Esophagus mucosa (tissue), 1 donor: ENCODE data around the gene CALCOCO1. TPM values are rescaled to one million over a fixed set of nuclear protein-coding genes. Genes with fewer than 3 reads are reported as not detected.
"Not testable (repeated sequence)": the region's sequence is repeated elsewhere in the genome, so short reads cannot be mapped to it uniquely, and the experiment has no call there.

Experiments used
- ATAC-seq: fragments of 200-7000 bp; cut with Tn5 transposase; one replicate; pipeline ENCODE4 v1.9.1; 2020
- total RNA-seq: library from RNA; stranded (reverse); gene quantifications from one replicate; pipeline ENCODE4 v1.2.4, GENCODE V29; 2023
- donor health status: DM: yes; HTN: yes; CAD: no.

Gene CALCOCO1
- 34.6 TPM for total RNA-seq

- ATAC-seq, result peak; percentile 99
Observed at GRCh38 chr12:53727310-53728041, at the start of gene CALCOCO1. Gene CALCOCO1 (minus strand): TSS chr12:53727452. CDS start chr12:53725242, 2,210 bp downstream.

GRCh38 chr12:53776872-53777271, 49.6 kb upstream of the CALCOCO1 start:
- ATAC-seq, result no peak

DNA sequence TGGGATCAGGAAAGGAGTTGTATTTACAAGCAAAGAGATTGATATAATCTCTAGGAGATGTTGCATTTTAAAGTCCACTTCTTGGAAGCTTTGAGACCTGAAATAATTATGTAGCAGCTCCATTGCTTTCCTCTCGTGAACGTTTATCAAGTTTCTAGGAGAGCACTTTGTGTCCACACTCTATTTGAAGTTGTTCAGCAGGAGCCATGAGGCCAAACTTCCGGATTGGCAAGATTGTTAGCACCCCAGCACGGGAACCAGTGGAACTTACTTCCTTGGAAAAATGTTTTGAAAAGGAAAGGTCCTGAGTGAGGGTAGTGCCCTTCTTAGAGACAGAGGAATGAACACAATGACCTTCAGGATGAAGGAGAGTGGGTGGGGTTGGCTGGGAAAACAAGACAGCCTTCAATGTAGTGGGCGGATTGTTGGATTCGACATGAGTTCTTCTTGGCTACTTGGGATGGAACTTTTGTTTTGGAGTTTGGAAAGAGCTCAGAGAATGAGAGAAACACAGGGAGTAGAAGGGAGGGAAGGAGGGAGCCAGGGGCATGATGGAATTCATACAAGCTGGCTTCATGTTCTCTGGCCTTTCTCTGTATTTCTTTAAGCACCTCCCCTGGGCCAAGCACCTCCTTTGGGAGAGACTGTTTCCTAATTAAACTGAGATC, 48.4 kb upstream of the CALCOCO1 start:
- no peak for ATAC-seq

DNA sequence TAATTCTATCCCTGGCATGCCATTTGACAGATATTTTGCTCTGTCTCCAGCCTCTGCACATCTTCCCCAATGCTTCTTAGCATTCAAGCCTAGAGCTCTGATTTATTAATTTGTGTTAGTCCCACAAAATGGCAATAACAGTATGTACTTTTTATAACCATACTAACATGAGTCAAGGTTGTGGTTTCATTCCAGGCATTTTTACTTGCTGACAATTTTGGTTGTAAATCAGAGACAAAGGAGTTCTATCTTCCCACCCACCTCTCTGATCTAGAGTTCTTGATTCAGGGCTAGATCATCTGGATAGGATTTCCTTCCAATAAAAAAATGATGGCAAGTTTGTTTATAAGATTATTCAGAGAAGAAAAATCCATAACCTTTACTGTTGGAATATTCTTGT, 43.0 kb upstream of the CALCOCO1 start:
- no peak for ATAC-seq

- ATAC-seq, result no peak
Observed at GRCh38 chr12:53768976-53769375, 41.7 kb upstream of the CALCOCO1 start.

GRCh38 chr12:53766881-53767280, 39.6 kb upstream of the CALCOCO1 start:
- no peak for ATAC-seq

DNA sequence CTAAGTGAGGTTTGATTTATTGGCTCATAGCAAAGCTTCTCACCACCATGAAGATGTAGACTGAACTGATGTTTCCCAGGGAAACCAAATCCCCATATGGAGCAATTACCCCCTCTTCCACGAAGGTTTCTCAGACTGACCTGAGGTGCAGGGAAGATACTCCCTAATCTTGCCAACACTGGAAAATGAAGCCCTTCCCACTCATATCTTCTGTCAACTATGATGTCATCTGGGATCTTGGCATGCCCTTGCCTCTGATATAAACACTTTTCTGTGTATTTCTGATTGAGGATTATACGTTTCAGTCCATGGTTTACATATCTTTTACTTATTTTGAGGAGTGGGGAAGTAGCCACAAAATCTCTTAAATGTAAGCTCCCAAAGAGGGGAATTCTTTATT, 38.6 kb upstream of the CALCOCO1 start:
- no peak for ATAC-seq

DNA sequence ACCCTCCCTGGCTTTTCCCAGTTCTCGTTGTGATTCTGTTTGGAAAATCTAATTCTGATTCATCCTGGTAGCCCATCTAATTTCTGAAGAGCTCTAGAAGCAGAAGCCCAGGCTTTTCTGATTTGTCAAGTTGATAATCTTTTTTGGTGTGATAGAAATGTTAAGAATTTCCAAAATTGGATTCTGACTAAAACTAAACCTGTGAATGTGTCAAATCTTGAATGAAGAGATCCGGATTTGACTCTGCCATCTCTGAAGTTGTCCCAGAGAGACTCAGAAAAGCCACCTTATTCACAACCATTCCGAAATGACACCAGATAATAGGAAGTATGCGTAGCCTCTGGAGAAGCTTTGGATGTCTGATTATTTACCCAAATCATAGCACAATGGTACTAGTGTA, 37.4 kb upstream of the CALCOCO1 start:
- no peak for ATAC-seq

- ATAC-seq, result not testable (repeated sequence)
Observed at GRCh38 chr12:53762793-53763192, 35.5 kb upstream of the CALCOCO1 start.

- ATAC-seq, result no peak
Observed at GRCh38 chr12:53761306-53761705, 34.1 kb upstream of the CALCOCO1 start.

DNA sequence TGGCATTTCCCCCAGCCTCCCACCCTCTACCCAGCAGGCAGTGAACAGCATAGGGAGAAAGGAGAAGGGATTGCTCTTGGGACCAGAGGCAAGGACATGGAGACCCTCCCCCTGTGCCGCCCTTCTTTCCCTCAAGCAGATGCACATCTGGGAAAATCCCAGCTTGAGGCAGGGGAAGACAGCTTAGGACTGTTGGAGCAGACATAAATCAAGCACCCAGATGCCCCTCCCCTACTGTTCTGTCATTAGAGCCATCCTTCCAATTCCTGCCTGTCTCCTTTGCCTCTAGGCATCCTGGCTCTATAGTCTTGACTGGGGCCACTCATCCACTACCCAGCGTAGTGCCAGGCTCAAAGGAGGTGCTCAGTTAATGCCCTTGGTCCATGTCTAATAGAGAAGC, 32.0 kb upstream of the CALCOCO1 start:
- no peak for ATAC-seq

DNA sequence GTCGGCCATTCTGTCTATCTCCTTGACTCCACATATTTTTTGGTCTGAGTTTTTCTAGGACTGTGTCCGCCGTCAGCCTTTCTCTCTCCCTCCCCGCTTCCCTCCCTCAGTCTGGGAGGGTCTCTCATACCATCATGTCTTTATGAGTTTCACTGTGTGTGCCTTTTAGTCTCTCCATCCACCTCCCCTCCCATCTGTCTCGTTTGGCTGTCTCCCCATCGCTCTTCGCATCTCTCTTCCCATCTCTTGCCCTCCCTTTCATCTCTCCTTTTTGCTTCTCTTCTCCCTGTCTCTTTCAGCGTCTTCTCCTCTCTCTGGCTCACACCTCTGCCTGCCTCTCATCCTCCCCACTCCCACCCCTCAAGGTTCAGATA, 31.5 kb upstream of the CALCOCO1 start:
- no peak for ATAC-seq

DNA sequence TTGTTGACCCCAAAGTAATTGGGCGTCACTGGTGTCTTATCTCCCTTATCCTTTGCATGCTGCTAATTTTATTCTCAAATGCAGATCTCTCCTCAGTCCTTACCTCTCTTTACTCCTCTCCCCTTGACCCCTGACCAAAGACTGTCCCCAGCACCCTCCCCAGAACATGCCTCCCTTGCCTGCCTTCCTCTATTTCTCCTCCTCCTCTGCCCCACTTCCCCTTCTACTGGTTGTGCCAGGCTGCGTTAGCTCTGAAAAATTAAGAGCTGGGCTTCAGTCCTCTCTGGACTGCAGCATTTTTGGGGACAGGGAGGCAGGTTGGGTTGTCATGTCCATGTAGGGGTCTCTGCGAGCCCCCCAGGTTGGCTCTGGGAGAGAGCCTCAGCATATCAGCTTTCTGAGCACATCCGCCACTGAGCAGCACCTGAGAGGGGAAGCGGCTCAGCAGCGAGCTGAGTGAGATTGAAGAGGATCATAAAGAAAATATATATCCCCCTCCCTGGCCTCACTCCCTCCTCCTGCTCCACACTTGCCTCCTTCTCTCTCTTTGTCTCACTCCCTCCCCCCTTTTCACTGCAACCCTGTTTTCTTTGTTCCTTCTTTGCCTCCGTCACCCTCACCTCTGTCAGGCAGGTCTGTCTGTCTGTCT, 31.0 kb upstream of the CALCOCO1 start:
- no peak for ATAC-seq

DNA sequence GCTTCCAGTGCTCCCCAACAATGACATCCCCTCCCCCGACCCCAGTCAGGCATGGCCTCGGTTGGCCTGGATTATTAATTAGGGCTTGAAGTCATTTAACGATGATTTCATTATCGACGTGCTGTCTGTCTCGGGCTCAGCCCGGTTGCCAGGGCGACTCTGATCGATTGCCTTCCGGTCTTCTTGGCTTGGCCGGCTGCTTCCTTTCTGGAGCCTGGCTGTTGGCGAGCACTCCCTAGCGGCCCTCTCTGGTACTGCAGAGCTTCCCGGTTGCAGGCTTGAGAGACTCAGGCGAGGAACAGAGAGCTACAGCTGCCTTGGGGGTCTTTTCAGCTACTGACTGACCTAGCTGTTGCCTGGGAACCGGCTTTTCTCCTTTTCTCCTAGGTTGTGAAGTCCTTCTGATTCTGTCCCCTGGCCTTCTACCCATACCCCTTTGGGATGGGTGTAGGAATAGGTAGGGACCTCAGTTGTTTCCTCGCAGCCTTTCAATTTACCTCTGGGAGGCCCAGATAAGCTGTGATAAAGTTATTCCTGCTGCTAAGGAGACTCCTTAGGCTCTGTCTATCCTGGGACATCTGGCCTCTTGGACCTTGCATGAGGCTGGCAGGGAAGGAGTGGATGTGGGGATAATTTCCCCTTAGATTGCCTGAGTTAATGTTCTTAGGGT, 30.0 kb upstream of the CALCOCO1 start:
- ATAC-seq, result peak; percentile 76

- no peak for ATAC-seq
Observed at GRCh38 chr12:53756300-53757100, 29.2 kb upstream of the CALCOCO1 start.

GRCh38 chr12:53755893-53756292, 28.6 kb upstream of the CALCOCO1 start:
- no peak for ATAC-seq

GRCh38 chr12:53755451-53755891, 28.2 kb upstream of the CALCOCO1 start:
- no peak for ATAC-seq

DNA sequence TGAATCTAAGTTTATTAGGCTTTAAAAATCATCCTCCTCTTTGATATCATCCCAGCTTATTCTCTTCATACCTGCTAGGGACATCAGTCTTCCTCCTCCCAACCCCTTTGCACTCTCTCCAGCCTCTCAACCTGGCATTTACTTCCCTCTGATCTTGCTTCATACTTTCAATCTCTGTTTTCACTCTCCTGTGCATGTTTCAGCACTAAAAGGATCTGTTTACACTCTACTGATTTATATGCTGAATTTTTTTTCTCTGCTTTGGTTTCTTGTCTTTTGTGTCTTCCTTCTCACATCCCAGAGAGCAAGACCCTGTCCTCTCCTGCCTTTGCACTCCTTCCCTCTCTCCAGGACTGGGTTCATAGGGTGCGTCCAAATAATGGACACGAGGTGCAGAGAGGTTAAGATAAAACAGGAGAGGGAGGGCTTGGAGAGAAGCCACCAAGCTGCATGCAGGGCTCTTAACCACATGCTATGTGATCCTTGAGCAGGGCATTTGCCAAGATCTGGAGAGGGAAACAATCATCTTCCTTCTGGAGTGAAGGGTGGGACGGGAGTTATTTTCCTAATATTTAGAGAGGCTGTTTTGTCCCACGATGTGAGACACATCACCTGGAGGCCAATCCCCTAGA, 27.5 kb upstream of the CALCOCO1 start:
- no peak for ATAC-seq

GRCh38 chr12:53754188-53754585, 26.9 kb upstream of the CALCOCO1 start:
- ATAC-seq, result no peak

- ATAC-seq, result no peak
Observed at GRCh38 chr12:53752621-53753020, 25.4 kb upstream of the CALCOCO1 start.

GRCh38 chr12:53752192-53752601, 24.9 kb upstream of the CALCOCO1 start:
- ATAC-seq, result no peak
